DOHH2 (cell line): ENCODE results near the gene UBR1.

Experiments
- EZH2phosphoT487 ChIP-seq: fragments of 200-600 bp; sonication (generic); IDR thresholded peaks from 2 replicates; pipeline ENCODE4 v1.6.1; 2017; ENCODE audit warnings: borderline replicate concordance, mild to moderate bottlenecking, antibody characterized with exemption, low read length, moderate library complexity, mixed read lengths
- TF ChIP-seq, protein P1 (sequence below): fragments of 200-600 bp; sonication (generic); IDR thresholded peaks from one replicate; pipeline ENCODE4 v1.5.1; 2014; ENCODE audit warnings: antibody characterized with exemption, mild to moderate bottlenecking, low read depth, low read length; ENCODE audit not compliant: poor library complexity, severe bottlenecking

- TF ChIP-seq, protein P1, sequence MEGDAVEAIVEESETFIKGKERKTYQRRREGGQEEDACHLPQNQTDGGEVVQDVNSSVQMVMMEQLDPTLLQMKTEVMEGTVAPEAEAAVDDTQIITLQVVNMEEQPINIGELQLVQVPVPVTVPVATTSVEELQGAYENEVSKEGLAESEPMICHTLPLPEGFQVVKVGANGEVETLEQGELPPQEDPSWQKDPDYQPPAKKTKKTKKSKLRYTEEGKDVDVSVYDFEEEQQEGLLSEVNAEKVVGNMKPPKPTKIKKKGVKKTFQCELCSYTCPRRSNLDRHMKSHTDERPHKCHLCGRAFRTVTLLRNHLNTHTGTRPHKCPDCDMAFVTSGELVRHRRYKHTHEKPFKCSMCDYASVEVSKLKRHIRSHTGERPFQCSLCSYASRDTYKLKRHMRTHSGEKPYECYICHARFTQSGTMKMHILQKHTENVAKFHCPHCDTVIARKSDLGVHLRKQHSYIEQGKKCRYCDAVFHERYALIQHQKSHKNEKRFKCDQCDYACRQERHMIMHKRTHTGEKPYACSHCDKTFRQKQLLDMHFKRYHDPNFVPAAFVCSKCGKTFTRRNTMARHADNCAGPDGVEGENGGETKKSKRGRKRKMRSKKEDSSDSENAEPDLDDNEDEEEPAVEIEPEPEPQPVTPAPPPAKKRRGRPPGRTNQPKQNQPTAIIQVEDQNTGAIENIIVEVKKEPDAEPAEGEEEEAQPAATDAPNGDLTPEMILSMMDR, result no peak
- TF ChIP-seq EZH2phosphoT487, result no peak
These were observed 1.9 kb downstream of the UBR1 start for GRCh38 chr15:43103907-43104306.
